Epithelial cell of proximal tubule (primary cell): ENCODE measurements around the gene DUSP22. TPM values are rescaled to one million over a fixed set of nuclear protein-coding genes. Genes with fewer than 3 reads are reported as not detected.

ENCODE experiments used
- DNase-seq: peaks from one replicate; pipeline ENCODE4 v3.0.0-alpha.2; 2011; ENCODE audit warnings: low read depth
- H3K4me3 ChIP-seq: 2 replicates; pipeline ENCODE4 v1.5.1; 2011; ENCODE audit warnings: low read depth, mild to moderate bottlenecking, low read length
- total RNA-seq: library from RNA; depleted of rRNA; stranded (reverse); fragments of >200 nt; gene quantifications from 2 replicates; pipeline ENCODE4 v1.2.3, GENCODE V29; 2015
- TF ChIP-seq, protein P1 (sequence below): conservative IDR thresholded peaks from 2 replicates; pipeline ENCODE4 v1.5.1; 2012; ENCODE audit warnings: low read depth, mild to moderate bottlenecking, low read length

Gene DUSP22
- total RNA-seq, 1 donor from 2014 or later: 25.3 TPM

DNA sequence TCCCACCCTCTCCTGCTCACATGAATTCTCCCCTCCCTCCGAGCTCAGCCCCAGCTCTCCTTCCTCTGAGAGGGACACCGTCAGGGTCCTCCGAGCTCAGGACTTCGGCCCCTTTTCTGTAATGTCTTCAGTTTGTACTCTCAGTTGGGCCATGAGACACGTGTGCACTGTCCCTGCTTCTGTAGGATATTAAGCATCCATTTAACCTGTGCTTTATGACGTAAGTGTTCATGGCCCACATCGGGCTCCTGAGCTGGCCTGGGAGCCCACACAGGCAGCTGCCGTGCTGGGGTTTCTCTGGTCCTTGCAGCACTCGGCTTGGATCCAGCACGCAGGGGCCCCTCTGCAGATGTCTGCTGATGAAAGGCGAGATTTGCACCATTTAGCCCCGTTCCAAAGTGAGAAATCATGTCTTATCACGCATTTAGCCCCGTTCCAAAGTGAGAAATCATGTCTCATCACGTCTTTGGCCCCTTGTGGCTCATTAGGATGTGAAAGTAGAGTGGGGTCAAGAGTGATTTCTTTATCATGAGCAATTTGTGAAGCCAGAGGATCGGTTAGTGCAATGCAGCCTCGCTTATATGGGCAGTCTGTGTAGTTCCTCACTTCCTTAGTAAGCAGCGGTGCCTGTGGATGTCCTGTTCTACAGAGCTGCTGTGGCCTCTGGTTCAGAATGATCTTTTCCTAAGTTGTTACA is 25.3 kb downstream of the DUSP22 start:
- DNase-seq: no peak
- H3K4me3 ChIP-seq: no peak overlapping the region
- TF ChIP-seq, protein P1, sequence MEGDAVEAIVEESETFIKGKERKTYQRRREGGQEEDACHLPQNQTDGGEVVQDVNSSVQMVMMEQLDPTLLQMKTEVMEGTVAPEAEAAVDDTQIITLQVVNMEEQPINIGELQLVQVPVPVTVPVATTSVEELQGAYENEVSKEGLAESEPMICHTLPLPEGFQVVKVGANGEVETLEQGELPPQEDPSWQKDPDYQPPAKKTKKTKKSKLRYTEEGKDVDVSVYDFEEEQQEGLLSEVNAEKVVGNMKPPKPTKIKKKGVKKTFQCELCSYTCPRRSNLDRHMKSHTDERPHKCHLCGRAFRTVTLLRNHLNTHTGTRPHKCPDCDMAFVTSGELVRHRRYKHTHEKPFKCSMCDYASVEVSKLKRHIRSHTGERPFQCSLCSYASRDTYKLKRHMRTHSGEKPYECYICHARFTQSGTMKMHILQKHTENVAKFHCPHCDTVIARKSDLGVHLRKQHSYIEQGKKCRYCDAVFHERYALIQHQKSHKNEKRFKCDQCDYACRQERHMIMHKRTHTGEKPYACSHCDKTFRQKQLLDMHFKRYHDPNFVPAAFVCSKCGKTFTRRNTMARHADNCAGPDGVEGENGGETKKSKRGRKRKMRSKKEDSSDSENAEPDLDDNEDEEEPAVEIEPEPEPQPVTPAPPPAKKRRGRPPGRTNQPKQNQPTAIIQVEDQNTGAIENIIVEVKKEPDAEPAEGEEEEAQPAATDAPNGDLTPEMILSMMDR: no peak

GRCh38 chr6:318243-318890 is 26.1 kb downstream of the DUSP22 start:
- TF ChIP-seq, protein P1: no peak
- no peak overlapping the region for H3K4me3 ChIP-seq
- no peak for DNase-seq

GRCh38 chr6:319177-320131 is 27.2 kb downstream of the DUSP22 start:
- no peak for DNase-seq
- no peak overlapping the region for H3K4me3 ChIP-seq
- TF ChIP-seq, protein P1: no peak

DNA sequence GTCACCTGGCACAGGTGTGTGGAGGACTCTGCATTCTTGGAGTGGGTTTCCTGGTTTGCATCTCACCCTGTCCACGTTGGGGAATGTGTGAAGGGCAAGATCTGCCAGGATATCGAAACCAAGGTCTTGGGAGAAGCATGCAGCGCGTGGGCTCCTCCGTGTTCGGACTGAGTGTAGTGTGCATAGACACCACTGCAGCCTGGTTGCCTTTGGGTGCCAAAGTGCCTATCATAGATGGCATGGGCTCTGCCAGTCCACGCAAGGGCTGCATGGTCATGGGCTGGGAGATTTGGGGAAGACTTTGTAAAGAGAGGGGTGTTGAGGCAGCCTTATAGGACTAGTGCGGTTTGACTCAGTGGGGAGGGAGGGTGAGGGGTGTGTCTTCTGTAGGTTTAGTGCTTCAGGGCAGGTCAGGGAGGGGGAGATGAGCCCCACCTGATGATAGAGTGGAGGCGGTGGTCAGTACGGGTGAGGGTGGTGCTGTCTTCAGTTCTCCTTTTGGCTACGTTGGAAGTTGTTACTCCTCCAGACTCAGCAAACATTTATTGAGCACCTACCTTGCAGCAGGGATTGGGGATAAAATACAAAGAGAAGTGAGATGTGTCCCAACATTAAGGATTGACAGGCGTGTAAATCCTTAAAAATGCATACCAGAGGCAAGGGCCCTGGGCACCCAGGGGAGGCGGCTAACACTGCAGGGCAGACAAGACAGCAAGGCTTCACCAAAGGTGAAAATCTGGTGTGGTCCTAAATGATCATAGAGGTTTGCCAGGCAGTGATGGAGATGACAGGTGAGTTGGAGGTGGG is 28.3 kb downstream of the DUSP22 start:
- no peak overlapping the region for H3K4me3 ChIP-seq
- TF ChIP-seq, protein P1: no peak
- no peak for DNase-seq

DNA sequence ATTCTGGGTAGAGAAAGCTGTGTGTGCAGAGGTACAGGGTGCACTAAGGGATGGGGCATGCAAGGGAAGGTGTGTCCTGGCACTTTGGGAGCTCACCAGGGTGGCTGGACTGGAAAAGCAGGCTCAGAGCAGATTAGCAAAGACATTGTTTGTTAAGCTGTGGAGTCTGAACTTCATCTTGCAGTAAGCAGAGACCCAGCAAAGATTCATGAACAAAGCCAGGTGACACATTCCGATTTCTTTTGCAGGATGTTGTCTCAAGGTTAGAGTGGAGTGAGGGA is 28.8 kb downstream of the DUSP22 start:
- TF ChIP-seq, protein P1: no peak
- no peak for DNase-seq
- H3K4me3 ChIP-seq: no peak overlapping the region

- DNase-seq: no peak
- TF ChIP-seq, protein P1: no peak
- H3K4me3 ChIP-seq: no peak overlapping the region
These were observed 29.4 kb downstream of the DUSP22 start for GRCh38 chr6:321536-322258.
